PFSK-1 (cell line): ENCODE data around the gene PAXX.

Source experiments
- FOXP2 ChIP-seq: optimal IDR thresholded peaks from 2 replicates; pipeline ENCODE3; 2011; ENCODE audit warnings: borderline replicate concordance, control low read depth, inconsistent platforms; ENCODE audit not compliant: insufficient read depth; ENCODE audit errors: extremely low read length, extremely low read depth
- POLR2AphosphoS5 ChIP-seq: IDR thresholded peaks from 2 replicates; pipeline ENCODE4 v1.6.1; 2012; ENCODE audit warnings: low read depth, mild to moderate bottlenecking, control low read depth, low read length, moderate library complexity
- SIN3A ChIP-seq: IDR thresholded peaks from 2 replicates; pipeline ENCODE4 v1.6.1; 2012; ENCODE audit warnings: mild to moderate bottlenecking, low read length, moderate library complexity, borderline replicate concordance; ENCODE audit not compliant: insufficient read depth
- TAF1 ChIP-seq: IDR thresholded peaks from 2 replicates; pipeline ENCODE4 v1.6.1; 2012; ENCODE audit warnings: low read length, control low read depth, borderline replicate concordance; ENCODE audit not compliant: insufficient read depth
- TF ChIP-seq, protein P1 (sequence below), 2 experiments: IDR thresholded peaks; 2 replicates each; pipeline versions ENCODE4 v1.6.1 to v1.8.0; 2011 to 2012; ENCODE audit warnings: low read depth in 2 of 2, low read length in 2 of 2, control low read depth in 1 of 2, inconsistent platforms in 1 of 2, mild to moderate bottlenecking in 1 of 2, moderate library complexity in 1 of 2; ENCODE audit not compliant: insufficient read depth in 1 of 2

PAXX gene

DNA sequence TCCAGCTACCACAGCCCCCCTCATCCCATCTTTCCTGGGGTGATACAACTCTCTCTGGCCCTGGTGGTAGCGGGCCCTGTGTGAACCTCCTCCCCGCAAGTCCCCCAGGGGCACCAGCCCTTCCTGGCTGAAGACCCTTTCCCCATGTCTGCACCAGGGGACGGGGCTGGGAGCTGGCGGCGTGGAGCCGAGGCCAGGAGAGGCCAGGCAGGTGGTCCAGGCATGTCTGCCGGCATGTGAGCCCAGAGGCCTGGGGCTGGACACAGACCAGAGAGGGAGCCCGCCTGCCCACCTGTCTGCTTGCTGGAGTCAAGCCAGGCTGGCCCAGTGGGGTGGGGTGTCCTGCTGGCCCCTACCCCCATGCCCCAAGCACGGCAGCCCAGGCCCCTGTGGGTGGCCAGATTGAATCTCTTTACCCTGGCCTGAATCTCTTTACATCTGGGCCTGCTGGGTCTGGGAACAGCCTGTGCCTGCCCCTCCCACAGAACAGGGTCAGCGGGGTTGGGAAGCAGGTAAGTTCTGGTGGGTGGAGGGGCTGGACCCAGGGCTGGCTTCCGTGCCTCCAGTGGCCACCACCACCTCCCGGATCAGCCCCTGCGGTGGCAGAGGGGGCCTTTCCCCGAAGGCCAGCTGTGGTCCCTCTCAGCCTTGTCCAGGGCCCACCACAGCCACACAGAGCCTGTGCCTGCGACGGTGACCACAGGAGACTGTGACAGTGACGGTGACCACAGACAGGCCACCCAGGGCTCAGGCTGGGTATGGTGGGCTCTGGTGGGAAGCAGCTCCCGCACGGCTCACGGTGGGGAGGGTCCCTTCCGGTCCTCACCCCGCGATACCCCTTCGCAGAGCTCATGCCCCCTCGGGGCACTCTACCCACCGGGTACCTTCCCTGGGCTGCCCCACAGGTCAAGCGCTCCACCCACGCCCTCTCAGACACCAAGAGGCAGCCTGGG lies 33.0 kb upstream of the PAXX start:
- TF ChIP-seq SIN3A, result no peak
- no peak for TF ChIP-seq TAF1

DNA sequence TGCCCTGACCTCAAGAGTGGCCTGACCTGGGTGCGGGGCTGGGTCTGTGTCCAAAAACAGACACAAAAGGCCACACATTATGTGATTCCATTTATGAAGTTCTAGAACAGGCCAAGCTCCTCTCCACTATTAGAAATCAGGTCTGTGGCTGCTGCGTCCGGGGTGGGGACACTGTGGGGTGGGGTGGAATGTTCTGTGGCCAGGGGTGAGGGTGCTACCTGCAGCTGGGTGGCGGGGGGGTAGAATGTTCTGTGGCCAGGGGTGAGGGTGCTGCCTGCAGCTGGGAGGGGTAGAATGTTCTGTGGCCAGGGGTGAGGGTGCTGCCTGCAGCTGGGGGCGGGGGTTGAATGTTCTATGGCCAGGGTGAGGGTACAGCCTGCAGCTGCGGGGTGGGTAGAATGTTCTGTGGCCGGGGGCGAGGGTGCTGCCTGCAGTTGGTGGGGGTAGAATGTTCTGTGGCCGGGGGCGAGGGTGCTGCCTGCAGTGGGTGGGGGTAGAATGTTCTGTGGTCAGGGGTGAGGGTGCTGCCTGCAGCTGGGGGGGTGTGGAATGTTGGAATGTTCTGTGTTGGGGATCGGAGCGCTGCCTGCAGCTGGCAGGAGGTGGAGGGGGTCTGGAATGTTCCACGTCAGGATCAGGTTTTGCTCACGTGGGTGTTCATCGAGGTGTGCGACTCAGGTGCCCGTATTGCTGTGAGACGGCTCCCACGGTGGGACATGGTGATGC lies 31.8 kb upstream of the PAXX start:
- TF ChIP-seq POLR2AphosphoS5, result no peak
- no peak for TF ChIP-seq FOXP2
- no peak for TF ChIP-seq TAF1
- TF ChIP-seq SIN3A, result no peak

DNA sequence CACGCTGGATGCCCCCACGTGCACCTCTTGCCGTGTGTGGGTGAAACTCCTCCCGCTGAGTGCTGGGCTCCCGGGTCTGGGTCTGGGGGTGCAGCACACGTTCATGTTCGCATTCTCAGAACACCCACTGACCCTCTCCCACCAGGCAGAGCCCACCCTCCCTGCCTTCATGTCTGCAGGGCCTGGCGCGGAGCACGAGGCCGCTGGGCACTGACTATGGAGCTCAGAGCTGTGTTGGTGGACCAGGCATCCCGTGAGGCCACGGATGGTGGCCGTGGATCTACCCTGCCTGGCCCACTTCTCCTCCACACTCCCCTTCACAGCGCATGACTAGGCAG lies 31.3 kb upstream of the PAXX start:
- TF ChIP-seq SIN3A, result no peak
- TF ChIP-seq, protein P1, sequence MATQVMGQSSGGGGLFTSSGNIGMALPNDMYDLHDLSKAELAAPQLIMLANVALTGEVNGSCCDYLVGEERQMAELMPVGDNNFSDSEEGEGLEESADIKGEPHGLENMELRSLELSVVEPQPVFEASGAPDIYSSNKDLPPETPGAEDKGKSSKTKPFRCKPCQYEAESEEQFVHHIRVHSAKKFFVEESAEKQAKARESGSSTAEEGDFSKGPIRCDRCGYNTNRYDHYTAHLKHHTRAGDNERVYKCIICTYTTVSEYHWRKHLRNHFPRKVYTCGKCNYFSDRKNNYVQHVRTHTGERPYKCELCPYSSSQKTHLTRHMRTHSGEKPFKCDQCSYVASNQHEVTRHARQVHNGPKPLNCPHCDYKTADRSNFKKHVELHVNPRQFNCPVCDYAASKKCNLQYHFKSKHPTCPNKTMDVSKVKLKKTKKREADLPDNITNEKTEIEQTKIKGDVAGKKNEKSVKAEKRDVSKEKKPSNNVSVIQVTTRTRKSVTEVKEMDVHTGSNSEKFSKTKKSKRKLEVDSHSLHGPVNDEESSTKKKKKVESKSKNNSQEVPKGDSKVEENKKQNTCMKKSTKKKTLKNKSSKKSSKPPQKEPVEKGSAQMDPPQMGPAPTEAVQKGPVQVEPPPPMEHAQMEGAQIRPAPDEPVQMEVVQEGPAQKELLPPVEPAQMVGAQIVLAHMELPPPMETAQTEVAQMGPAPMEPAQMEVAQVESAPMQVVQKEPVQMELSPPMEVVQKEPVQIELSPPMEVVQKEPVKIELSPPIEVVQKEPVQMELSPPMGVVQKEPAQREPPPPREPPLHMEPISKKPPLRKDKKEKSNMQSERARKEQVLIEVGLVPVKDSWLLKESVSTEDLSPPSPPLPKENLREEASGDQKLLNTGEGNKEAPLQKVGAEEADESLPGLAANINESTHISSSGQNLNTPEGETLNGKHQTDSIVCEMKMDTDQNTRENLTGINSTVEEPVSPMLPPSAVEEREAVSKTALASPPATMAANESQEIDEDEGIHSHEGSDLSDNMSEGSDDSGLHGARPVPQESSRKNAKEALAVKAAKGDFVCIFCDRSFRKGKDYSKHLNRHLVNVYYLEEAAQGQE (IDR thresholded peaks at IDR 0.05; ENCODE audit: insufficient read depth in 1 of 2, low read depth in 2 of 2, low read length in 2 of 2), result no peak
- no peak for TF ChIP-seq POLR2AphosphoS5
- no peak for TF ChIP-seq FOXP2

DNA sequence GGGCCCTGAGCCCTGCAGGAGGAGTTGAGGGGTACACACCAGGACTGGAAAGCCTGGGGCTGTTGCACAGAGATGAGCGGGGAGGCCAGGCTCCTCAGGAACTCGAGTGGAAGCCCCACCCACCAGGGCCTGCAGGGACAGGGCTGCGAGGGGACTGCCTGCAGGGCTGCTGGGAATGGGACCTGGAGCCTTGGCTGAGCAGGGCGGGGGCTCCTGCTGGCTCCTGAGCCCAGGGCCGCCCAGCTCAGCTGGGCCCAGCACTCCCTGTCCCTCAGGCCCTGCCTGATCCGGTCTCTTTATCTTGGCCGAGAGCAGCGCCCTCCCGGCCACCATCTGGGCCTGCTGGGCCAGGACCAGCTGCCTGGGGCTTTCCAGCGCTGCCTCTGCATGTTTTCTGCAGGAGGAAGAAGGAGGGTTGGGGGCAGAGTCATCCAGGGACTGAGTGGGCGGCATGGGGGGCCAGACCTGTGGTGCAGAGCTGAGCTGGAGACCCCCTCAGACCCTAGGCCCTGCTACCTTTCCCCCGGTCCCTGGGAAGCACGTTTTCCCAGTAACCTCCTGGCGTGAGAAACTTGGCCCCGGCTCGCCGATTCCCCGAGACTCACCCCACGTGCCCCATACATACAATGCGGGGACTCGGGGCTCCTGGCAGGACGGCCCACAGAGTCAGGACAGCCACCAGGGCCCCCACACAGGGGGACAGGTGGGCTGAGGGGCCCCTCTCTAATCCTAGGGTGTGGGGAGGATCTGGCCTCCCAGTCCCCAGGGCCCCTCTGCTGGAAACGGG lies 30.8 kb upstream of the PAXX start:
- TF ChIP-seq FOXP2 (no peak), TAF1 (no peak), POLR2AphosphoS5 (no peak), SIN3A (no peak)
- TF ChIP-seq, protein P1 (IDR thresholded peaks at IDR 0.05; ENCODE audit: insufficient read depth in 1 of 2, low read depth in 2 of 2, low read length in 2 of 2), result no peak

DNA sequence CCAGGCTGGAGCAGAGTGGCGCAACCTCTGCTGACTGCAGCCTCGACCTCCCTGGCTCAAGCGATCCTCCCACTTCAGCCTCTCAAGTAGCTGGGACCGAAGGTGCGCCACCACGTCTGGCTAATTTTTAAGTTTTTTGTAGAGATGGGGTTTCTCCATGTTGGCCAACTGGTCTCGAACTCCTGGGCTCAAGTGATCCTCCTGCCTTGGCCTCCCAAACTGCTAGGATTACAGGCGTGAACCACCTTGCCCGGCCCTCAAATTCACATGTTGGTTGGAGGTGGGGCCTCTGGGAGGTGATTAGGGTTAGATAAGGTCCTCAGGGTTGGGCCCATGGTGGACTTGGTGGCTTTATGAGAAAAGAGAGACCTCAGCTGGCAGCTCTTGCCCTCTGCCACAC lies 30.1 kb upstream of the PAXX start:
- TF ChIP-seq, protein P1 (IDR thresholded peaks at IDR 0.05; ENCODE audit: insufficient read depth in 1 of 2, low read depth in 2 of 2, low read length in 2 of 2), result no peak
- TF ChIP-seq SIN3A (no peak), POLR2AphosphoS5 (no peak), TAF1 (no peak), FOXP2 (no peak)

DNA sequence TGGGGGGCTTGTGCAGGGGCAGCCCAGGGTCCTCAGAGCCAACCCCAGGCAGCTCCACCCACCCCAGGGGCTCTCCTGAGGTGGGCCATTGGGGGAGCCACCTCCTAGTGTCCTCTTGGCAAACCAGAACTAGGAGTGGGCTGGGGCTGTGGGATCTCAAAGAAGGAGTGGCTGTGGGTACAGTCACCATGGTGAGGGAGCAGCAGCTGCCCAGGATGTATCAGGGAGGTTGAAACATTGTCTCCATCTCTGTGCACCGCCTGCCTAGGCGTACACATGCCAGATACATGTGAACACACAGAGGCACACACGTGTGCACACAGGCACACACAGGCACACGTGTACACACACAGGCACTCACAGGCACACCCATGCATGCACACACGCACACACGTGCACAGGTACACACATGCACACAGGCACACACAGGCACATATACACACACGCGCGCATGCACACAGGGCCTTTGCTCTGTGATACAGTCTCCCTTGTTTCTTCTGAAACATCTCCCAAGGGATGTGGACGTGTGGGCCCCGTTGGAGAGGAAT lies 29.4 kb upstream of the PAXX start:
- TF ChIP-seq TAF1 (no peak), POLR2AphosphoS5 (no peak), SIN3A (no peak), FOXP2 (no peak)
- TF ChIP-seq, protein P1 (IDR thresholded peaks at IDR 0.05; ENCODE audit: insufficient read depth in 1 of 2, low read depth in 2 of 2, low read length in 2 of 2), result no peak
